Measurements from ENCODE around the gene TEX2.

The TEX2 gene

GRCh38 chr17:64269687-64270649 lies 6.9 kb upstream of the TEX2 start:
- DNase-seq: no peak

DNA sequence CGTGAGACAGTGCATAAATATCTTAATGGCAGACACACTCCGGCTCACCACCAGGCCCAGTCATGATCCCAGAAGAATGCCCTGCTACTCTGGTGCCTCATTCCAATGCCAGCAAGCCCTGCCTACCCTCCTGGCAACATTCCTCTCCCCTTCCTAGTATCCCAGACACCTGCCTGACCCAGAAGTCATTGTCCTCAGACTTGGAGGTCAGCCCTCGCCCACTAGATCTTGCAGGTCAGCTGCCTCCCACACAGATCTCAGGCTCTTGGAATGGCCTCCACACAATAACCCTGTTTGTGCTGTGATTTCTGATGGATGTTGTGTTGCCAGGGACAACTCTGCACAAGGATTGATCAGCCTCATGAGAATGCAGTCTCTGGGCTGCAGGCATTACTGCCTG lies 1.8 kb upstream of the TEX2 start:
- no peak for DNase-seq

- peak; percentile 1 for DNase-seq
These were observed 661 bp downstream of the TEX2 start for GRCh38 chr17:64262198-64262999.

DNA sequence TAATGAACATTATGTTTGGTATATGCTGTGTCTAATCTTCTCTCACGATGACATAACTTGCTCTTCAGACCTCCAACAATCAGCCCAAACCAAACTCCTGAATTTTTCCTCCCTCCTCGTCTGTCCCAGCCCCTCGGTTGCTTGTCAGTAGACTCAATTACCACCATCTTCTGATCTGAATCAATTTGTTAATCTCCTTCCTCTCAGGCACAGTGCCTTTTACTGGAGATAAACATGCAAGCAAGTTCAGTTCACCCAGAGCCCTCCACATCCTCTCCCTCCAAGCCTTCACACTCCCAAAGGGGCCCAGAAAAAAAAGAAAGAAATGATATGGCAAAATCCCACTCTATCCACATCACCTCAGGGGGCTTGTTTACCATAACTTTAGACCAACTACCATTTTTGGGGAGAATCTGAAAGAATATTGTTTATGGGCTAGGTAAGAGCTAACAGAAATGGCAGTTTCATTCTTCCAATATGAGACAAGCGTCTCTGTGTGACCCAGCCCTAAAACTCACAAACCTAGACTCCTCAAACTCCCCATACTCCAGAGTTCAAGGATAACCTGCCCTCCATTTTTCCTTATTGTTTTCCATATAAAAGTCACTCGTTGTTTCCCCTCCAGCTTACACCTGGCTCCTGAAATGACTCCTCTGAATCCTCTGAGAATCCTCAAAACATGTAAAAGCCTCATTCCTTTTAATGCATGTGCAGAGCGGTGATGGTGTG lies 1.5 kb downstream of the TEX2 start:
- no peak for DNase-seq

DNA sequence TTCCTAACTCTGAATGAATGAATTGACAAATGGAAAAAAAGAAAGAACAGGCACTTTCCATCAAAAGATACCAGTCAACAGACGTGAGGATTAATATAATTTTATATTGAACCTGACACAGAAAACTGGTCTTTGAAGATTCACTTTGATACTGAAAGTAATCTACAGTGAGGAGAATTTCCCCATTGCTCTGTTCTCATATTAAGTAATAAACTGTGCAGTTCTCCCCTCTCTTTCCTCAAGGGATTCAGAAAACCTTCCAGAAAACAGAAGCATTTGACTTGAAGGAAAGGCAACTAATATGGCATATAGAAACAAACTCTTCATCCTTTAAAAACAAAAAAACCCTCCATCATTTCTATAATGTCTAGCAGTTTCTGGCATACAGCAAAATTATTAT lies 2.2 kb downstream of the TEX2 start:
- no peak for DNase-seq

DNA sequence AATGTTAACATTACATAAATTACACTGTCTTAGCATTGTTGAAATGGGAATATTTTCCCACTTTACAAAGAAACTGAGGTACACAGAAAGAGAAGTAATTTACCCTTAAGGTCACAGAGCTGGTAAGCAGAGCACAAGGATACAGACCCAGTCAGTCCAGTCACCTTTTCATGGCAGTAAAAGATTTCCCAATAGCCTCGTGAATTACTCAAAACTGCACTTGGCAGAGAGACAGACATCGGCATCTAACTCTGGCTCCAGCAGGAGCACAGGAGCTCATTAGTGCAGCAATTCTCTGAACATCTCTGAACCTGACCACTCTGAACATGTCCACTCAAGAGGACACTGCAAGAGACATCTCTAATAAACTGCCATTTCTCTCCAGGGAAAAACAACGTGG lies 3.1 kb downstream of the TEX2 start:
- peak; percentile 67 for DNase-seq

DNA sequence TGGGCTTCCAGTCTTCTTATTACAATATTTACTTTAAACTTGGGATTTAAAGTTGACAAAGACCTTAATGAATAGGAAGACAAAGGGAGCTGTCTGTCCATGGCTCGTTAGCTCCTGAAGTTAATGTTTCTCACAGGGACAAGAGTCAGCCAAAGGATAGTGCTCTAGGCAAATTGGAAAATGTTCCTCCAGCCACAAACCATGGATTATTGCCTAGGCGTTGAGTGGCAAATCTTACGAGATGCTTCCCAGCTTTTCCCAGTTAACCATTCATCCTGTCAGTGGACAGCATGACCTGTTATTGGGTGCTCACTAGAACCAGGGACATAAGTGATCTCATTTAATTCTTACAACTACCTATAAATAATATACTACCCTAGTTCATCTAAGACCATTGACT lies 3.6 kb downstream of the TEX2 start:
- no peak for DNase-seq

DNA sequence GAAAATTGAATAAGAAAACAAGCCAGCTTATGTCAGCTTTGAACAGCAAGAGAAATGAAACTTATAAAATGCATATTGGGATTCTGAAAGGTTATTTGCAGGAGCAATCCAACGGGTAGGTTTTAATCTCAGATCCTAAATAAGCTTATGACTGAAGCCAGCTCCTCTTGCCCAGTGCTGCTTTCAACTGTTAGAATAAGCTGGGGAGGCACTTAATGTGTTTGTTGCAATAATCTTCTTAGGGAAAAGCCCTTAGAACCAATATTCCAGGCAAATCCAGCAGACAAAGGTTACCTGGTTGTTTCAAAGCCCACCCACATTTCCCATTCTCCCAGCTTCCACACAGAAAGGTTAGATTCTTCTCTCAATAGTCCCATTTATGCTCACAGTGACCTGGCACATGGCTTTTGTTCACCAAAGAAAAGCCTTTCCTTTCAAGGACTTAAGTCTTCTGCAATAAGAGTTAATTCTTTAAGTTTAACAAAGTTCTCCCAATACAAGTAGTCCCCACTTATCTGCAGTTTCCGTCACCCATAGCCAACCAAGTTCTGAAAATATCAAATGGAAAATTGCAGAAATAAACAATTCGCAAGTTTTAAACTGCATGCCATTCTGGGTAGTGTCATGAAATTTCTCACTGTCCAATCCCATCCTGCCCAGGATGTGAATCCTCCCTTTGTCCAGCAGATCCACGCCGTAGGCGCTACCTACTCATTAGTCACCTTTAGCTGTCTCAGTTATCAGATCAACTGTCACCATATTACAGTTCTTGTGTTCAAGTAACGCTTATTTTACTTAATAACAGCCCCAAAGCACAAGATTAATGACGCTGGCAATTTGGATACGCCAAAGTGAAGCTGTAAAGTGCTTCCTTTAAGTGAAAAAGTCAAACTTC lies 5.9 kb downstream of the TEX2 start:
- no peak for DNase-seq

DNA sequence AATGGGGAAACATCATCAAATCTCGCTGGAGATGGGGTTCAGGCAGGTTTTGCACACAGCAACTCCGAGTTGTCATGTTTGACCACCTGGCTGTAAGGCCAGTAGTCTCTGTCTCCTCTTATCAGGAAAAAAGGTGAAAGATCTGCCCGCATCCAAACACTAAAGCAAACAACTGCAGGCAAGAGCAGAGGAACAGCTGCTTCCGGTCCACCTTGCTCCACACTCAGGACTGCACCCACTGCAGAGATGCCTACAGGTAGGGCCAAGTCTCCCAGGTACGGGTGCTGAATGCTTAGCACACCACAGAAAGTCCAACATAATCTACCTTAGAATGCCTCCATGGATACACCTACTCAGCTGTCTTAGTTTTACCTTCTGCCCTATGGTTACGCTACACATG lies 7.3 kb downstream of the TEX2 start:
- DNase-seq: no peak

DNA sequence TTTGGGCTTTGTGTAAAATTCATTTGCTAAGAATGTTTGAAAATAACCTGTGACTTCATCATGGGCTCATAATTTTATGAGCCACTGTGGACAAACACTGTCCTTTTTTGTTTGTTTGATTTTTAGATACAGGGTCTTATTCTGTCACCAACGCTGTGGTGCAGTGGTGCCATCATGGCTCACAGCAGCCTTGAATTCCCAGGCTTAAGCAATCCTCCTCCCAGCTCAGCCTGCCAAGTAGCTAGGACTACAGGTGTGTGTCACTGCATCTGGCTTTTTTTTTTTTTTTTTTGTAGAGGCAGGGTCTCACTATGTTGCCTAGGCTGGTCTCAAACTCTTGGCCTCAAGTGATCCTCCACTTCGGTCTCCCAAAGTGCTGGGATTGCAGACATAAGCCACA lies 8.3 kb downstream of the TEX2 start:
- DNase-seq: no peak

DNA sequence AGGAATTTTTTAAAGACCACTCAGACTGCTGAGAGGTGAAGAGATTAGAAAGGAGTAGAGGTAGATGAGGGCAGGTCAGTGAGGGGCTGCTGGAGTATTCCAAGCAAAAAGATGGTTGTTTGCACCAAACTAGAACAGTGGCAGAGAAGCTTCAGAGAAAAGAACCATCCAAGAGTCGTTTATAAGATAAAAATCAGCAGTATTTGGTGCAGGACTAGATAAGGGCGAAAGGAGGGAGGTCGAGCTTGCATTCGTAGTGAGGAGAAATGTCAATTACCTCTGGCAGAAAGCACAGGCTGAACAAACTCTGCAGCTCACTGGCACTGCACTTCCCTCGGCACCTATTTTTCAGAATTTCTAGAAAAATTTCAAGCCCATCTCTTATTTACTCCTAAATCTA lies 9.6 kb downstream of the TEX2 start:
- DNase-seq: no peak

GRCh38 chr17:64252831-64253230 lies 10.2 kb downstream of the TEX2 start:
- no peak for DNase-seq

GRCh38 chr17:64250233-64250835 lies 12.7 kb downstream of the TEX2 start:
- DNase-seq: no peak

- no peak for DNase-seq
These were observed 15.2 kb downstream of the TEX2 start for GRCh38 chr17:64247836-64248235.

GRCh38 chr17:64245218-64246145 lies 17.6 kb downstream of the TEX2 start:
- DNase-seq: no peak

GRCh38 chr17:64244165-64244564 lies 18.9 kb downstream of the TEX2 start:
- no peak for DNase-seq

DNA sequence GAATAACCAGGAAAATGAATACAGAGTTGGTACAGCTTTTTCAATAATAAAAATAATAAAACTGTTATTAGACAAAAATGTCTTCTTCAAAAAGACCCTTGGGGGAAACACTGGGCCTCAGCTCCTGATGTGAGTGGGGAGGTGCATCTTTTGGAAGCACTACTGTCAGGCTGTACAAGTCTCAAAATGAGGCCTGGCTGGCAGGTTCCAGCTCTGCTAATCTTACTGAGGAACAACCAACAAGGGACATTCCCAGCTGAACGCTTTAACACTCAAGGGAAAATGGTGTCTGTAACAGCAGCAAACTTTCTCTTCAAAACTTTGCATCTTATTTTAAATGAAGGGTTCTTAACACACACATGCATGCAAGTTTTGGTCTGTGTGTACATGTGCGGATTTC lies 19.7 kb downstream of the TEX2 start:
- DNase-seq: no peak

DNA sequence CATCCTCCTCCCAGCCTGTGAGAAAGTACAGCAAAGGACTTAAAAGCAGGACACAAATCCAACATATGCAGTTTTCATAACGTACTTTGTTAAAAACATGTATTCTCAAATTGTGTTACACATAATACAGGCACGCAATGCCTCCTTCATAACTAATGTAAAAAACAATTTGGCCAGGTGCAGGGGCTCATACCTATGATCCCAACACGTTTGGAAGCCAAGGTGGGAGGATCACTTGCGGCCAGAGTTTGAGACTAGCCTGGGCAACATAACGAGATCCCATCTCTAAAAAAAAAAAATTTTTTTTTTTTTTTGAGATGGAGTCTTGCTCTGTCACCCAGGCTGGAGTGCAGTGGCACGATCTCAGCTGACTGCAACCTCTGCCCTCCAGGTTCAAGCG lies 20.4 kb downstream of the TEX2 start:
- no peak for DNase-seq

DNA sequence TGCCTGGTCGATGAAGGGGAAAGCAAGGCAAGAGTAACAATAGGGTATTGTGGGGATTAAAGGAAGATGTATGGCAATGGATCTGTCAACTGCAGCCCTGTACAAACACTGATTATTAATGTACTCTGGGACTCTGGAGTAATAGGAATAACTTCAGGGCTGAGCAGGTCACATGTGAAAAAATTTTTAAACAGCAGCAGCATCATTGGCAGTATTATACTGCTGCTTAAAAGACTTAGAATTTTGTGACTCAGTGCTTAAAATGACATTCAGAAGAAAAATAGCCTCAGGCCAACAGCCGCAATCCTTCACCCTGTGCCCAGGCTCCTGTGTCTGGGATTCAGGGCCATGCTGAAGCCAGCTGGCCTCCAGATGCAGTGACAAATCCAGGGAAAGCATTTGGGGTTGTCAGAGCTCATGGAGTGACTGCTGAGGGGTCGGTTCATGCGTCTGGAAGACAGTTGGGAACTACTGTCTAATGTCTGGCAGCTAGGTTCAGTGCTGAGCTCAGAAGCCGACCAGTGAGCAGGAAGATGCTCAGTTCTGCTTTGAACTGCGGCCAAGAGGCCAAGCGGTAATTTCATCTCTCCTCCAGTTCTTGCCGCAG lies 22.2 kb downstream of the TEX2 start:
- DNase-seq: peak; percentile 76

- DNase-seq: no peak
These were observed 22.8 kb downstream of the TEX2 start for GRCh38 chr17:64240261-64240740.
